ENCODE measurements around the gene CSK.
"Not testable (repeated sequence)": the region's sequence is repeated elsewhere in the genome, so short reads cannot be mapped to it uniquely, and the experiment has no call there.

The CSK gene
- 162 to 163 reads per million in 2 donors for total RNA-seq

GRCh38 chr15:74781431-74782258, at the start of gene CSK:
TSS of gene CSK (plus strand) at chr15:74782080. CDS start at chr15:74798298, 16,218 bp downstream.
- DNase-seq = peak; percentile 73

- no peak for DNase-seq
These were observed 49.0 kb upstream of the CSK start for GRCh38 chr15:74732846-74733245.

GRCh38 chr15:74733269-74733668, 48.6 kb upstream of the CSK start:
- DNase-seq = no peak

GRCh38 chr15:74735305-74735704, 46.6 kb upstream of the CSK start:
- DNase-seq = no peak

- not testable (repeated sequence) for DNase-seq
These were observed 43.6 kb upstream of the CSK start for GRCh38 chr15:74738239-74738638.

- no peak for DNase-seq
These were observed 39.5 kb upstream of the CSK start for GRCh38 chr15:74742422-74742821.

- DNase-seq = no peak
These were observed 35.5 kb upstream of the CSK start for GRCh38 chr15:74746389-74746788.

- DNase-seq = no peak
These were observed 33.4 kb upstream of the CSK start, which contains the start of gene CYP1A2 for GRCh38 chr15:74748322-74748946. TSS of gene CYP1A2 (plus strand) at chr15:74748845. CDS start at chr15:74749739, 894 bp downstream.

GRCh38 chr15:74749832-74750231, 32.0 kb upstream of the CSK start:
- DNase-seq = no peak

GRCh38 chr15:74750751-74751150, 31.1 kb upstream of the CSK start:
- DNase-seq = no peak

GRCh38 chr15:74752011-74752410, 29.9 kb upstream of the CSK start:
- DNase-seq = no peak

- DNase-seq = no peak
These were observed 29.3 kb upstream of the CSK start for GRCh38 chr15:74752531-74752930.

- no peak for DNase-seq
These were observed 27.2 kb upstream of the CSK start for GRCh38 chr15:74754593-74755215.

- DNase-seq = no peak
These were observed 23.1 kb upstream of the CSK start for GRCh38 chr15:74758736-74759135.

GRCh38 chr15:74762791-74763150, 19.1 kb upstream of the CSK start:
- DNase-seq = no peak

GRCh38 chr15:74763416-74763815, 18.5 kb upstream of the CSK start:
- no peak for DNase-seq

GRCh38 chr15:74767167-74768098, 14.4 kb upstream of the CSK start:
- DNase-seq = no peak

GRCh38 chr15:74768099-74768770, 13.6 kb upstream of the CSK start:
- no peak for DNase-seq

GRCh38 chr15:74768771-74769342, 13.0 kb upstream of the CSK start:
- no peak for DNase-seq

- DNase-seq = no peak
These were observed 12.3 kb upstream of the CSK start for GRCh38 chr15:74769463-74770025.

GRCh38 chr15:74770211-74770903, 11.5 kb upstream of the CSK start:
- no peak for DNase-seq
